Measurements from ENCODE around the gene TPCN2.

TPCN2 gene

DNA sequence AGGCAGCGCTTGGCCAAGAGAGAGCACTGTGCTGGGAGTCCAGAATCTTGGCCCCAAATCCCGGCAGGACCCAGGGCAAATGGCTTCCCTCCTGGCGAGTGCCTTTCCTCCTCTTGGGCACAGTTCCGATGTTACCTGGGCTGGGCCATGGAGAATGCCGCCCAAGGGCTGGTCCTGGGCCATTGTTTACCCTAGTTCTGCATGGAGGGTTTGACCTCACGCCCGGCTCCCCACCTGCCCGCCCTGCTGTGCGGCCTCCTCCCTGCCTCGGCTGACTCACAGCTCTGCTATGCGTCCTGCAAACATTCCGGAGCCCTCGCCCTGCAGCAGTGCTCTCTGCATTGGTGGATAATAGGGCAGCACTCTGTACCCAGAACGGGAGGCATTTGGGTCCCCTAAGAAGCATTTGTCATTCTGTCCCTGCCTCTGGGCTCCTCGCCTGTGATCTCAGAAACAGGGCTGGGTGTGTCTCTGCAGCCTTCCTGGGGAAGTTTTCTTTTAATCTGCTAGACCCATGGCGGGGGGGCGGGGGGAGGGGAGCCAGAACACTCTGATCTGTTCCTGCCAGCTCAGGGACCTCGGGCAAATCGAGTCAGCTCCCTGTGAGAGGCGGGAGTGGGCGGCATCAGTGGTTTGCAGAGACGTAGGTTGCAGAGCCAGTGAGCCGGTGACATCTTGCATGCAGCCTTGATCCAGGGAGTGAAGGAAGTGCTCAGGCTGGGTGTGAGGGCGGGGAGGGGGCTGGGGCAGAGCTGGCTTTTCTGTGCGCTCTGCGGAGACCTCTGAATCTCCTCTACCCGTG is 74.1 kb downstream of the TPCN2 start:
- no peak for DNase-seq (ENCODE audit: insufficient read length, low spot score)
- no peak for FAIRE-seq
- TF ChIP-seq, protein P1, sequence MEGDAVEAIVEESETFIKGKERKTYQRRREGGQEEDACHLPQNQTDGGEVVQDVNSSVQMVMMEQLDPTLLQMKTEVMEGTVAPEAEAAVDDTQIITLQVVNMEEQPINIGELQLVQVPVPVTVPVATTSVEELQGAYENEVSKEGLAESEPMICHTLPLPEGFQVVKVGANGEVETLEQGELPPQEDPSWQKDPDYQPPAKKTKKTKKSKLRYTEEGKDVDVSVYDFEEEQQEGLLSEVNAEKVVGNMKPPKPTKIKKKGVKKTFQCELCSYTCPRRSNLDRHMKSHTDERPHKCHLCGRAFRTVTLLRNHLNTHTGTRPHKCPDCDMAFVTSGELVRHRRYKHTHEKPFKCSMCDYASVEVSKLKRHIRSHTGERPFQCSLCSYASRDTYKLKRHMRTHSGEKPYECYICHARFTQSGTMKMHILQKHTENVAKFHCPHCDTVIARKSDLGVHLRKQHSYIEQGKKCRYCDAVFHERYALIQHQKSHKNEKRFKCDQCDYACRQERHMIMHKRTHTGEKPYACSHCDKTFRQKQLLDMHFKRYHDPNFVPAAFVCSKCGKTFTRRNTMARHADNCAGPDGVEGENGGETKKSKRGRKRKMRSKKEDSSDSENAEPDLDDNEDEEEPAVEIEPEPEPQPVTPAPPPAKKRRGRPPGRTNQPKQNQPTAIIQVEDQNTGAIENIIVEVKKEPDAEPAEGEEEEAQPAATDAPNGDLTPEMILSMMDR (IDR thresholded peaks at IDR 0.05; ENCODE audit: insufficient read depth, missing control alignments): no peak

DNA sequence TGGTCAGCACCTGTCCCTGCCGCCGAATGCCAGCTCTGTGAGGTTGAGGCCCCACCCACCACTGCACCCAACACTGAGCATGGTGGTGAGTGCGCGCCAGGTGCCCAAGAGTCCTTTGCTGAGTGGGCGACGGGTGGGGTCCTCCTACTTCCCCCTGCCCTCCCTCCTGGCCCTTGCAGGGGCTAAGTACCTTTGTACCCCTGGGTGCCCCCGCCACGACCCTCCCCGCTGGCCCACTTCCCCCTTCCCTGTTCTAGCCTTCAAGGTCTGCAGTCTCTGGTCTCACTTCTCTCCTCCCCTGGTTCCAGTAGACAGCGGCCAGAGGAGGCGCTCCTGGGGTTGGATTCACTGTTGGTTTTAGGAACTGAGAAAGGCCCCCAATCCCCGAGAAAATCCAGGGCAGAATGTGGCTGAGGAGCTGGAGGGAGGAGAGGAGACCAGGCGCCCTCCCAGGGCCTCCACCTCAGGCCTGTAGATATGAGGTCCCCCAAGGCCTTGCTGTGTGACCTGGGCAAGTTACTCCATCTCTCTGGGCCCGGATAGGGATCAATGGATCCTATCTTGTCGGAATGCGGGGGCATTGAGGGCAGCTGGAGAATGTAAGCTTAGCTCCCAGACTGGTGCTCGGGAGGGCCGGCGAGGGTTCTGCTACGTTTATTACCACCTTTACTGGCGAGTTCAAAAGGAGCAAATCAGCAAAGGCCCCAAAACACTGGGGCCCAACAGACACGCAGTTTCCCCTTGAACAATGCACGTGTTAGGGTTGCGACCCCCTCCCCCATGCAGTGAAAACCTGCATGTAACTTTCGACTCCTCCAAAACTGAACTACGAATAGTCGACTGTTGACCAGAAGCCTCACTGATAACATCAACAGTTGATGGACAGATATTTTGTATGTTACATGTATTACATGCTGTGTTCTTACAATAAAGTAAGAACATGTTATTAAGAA is 75.1 kb downstream of the TPCN2 start:
- TF ChIP-seq, protein P1 (IDR thresholded peaks at IDR 0.05; ENCODE audit: insufficient read depth, missing control alignments): no peak
- DNase-seq (ENCODE audit: insufficient read length, low spot score) (no peak), FAIRE-seq (no peak)

DNA sequence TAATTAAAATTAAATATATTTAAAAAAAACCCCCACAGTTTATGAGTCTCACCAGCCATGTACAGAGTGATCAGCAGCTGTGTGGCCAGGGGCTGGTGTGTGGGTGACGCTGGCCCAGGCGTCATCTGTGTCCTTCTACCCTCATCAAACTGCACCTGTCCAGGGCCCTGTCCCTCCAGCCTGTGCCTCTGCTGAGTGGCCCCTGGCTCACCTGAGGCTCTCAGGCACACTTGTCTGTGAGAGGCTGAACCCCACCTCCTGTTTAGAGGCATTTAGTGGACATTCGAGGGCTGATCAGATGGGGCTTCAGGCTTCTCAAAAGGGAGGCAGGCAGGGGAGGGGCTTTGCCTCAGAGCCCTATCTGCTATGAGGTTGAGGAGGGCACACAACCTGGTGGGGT is 77.1 kb downstream of the TPCN2 start:
- TF ChIP-seq, protein P1 (IDR thresholded peaks at IDR 0.05; ENCODE audit: insufficient read depth, missing control alignments): no peak
- FAIRE-seq (no peak), DNase-seq (ENCODE audit: insufficient read length, low spot score) (no peak)

DNA sequence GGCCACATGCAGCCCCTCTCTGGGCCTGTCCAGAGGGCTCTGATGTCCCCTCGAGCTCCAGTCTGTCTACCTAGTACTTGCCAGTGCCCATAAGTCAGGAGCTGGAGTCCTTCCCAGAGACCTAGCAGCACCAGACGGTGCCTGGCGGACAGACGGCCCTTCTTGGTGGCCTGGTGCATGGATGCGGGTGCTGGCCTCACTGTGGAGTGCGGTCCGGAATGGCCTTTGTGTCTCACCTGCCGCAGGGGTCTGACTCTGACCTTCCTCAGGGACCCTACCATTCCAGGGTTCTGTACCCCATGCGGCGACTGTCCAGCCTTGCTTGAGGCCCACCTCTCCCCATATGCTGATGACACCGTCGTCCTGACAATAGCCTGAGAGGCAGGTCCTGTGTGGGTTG is 77.6 kb downstream of the TPCN2 start:
- DNase-seq (ENCODE audit: insufficient read length, low spot score): no peak
- TF ChIP-seq, protein P1 (IDR thresholded peaks at IDR 0.05; ENCODE audit: insufficient read depth, missing control alignments): no peak
- FAIRE-seq: no peak

DNA sequence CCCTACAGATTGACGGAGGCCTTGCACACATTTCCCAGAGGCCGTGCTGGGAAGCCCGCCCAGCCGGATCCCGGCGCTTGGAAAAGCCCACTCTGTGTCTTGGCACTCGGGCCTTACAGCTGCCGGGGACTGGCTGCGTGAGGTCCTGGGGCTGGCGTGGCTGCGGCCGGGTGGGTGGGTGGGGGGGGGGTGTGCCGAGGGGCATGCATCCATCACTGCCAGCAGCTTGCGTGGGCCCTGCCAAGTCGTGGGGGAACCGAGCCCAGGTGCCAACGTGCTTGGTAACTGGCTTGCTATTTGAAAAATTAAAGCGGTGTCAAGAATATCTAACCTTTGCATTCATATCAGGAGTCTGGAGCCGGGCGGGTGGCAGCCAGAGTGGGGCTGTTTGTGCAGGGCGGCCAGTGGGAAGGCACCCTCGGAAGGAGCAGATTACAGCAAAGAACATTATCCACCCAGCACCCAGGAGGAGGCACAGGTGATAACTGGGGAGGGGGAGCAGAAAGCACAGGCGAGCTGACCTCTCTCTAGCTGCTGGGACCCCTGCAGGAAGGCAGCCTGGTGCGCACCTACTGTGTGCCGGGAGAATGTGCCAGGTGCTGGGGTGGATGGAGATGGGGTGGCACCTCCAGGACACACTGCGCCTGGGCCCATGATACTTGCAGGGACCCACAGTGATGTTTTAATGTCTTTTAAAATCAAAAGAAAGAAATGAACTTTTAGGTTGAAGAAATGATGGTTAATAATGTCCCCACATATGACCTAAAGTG is 78.5 kb downstream of the TPCN2 start:
- TF ChIP-seq, protein P1 (IDR thresholded peaks at IDR 0.05; ENCODE audit: insufficient read depth, missing control alignments): no peak
- DNase-seq (ENCODE audit: insufficient read length, low spot score) (no peak), FAIRE-seq (no peak)

DNA sequence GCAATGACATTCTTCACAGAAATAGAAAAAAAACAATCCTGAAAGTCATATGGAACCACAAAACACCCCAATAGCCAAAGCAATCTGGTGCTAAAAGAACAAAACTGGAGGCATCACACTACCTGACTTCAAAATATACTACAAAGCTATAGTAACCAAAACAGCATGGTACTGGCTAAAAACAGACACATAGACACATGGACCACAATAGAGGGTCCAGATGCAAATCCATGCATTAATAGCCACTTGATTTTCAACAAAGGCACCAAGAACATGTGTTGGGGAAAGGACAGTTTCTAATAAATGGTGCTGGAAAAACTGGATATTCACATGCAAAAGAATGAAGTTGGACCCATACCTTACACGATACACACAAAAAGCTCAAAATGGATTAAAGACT is 79.2 kb downstream of the TPCN2 start:
- no peak for DNase-seq (ENCODE audit: insufficient read length, low spot score)
- TF ChIP-seq, protein P1 (IDR thresholded peaks at IDR 0.05; ENCODE audit: insufficient read depth, missing control alignments): no peak
- no peak for FAIRE-seq
